Sigmoid colon (tissue), 3 donors: ENCODE data around the gene TPP2.

ENCODE experiments used
- CTCF ChIP-seq, 4 experiments: fragments of 450-650 bp in 3 of 4; fragments of 200-600 bp in 1 of 4; IDR thresholded peaks; one replicate each; pipeline ENCODE4 v1.5.1; 2016 to 2019; ENCODE audit warnings: antibody characterized with exemption in 4 of 4, mild to moderate bottlenecking in 3 of 4, moderate library complexity in 2 of 4
- POLR2A ChIP-seq, 2 donors: fragments of 450-650 bp; IDR thresholded peaks; one replicate each; pipeline ENCODE4 v1.6.1; 2016; ENCODE audit warnings: antibody characterized with exemption in 2 of 2, mild to moderate bottlenecking in 2 of 2, moderate library complexity in 2 of 2

- TF ChIP-seq CTCF (IDR thresholded peaks at IDR 0.05) (no peak), POLR2A (IDR thresholded peaks at IDR 0.05) (no peak)
These were observed 10.2 kb upstream of the TPP2 start for GRCh38 chr13:102586615-102587014.
